CD4-positive, alpha-beta T cell treated with Interleukin-12 subunit alpha and Interleukin-12 subunit beta, for 1 hour (primary cell): ENCODE results near the gene OCIAD2.
"Not testable (repeated sequence)": the region's sequence is repeated elsewhere in the genome, so short reads cannot be mapped to it uniquely, and the experiment has no call there.

Experiments used
- DNase-seq: peaks from one replicate; pipeline ENCODE4 v3.0.0-alpha.2; 2020

OCIAD2 gene

DNA sequence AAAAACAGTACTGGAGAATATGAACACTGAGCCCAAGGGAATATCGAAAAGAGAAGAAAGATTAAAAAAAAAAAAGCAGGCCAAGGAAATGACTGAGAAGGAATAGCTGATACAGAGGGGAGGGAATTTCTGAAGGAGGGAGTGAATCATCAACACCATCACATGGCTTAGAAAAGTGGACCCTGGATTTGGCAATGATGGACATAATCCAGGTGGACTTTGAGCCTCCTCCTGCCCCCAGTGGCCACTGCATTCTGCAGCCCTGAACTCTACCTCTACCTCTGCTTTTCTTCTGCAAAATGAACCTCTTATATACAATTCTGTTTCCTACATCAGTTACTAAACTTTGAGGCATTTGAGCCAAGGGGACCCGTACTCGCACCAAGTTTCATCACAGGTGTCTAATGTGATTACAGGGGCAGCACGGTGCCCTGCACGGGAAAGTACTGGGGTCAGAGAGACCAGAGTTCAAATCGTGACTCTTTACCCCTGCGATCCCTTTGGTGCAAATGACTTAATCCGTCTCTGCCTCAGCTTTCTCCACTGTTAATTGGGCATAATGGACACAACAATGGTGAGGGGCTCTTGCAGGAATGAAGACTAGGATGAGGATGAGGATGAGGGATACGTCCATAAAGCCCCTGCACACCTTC lies 1.1 kb downstream of the OCIAD2 start:
- DNase-seq = no peak

DNA sequence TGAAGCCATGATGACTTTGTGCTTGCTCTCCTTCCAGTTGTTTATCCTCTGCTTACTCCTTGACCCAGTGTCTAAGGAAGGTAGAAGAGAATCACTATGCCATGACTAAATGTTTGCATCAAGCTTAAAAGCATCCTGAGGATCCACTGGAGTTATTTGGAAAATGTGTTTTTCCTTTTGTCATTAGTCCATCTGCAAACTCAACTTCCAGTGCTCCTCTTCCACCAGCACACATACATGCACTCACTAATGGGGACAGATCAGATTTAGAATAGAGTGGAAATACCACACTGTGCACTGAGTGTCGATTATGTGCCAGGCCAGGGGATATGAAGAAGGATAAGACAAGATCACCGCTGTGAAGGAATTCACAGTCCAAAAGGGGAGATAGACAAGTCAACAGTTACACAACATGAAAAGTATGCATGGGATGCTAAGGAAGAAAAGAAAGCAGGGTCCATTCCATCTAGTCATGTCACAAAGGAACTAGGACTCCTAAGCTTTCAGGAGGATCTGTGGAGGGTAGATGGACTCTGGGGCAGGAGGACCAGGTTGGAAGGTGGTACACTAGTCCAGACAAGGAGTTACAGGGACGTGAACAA lies 1.9 kb downstream of the OCIAD2 start:
- no peak for DNase-seq

DNA sequence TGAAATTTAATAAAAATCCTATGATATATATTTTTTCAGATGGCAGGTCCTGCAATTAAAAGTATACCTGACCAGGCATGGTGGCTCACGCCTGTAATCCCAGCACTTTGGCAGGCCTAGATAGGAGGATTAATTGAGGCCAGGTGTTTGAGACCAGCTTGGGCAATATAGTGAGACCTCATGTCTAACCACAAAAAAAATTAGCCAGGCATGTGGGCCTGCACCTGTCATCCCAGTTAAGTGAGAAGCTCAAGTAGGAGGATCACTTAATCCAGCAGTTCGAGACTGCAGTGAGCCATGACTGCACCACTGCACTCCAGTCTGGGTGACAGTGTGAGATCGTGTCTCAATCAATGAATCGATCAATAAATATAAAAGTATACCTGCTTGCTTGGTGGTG lies 2.5 kb downstream of the OCIAD2 start:
- no peak for DNase-seq

DNA sequence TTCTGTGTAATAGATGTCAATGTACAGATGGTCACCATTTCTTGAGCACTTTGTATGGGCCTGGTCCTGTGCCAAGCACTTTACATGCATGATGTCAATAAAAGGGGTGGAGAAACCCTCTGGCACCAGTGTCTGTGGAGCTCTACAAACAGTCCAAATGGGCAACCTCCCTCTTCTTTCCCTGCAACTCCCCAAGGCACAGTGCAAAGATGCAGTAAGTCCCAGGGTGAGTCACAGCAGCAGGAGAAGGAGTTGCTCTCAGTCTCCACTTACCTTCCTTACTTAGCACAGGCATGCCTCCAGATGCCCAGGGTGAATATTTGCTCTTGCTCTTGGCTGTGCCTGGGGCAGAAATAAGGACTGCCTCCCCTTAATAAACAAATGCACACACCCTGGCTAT lies 4.3 kb downstream of the OCIAD2 start:
- no peak for DNase-seq

DNA sequence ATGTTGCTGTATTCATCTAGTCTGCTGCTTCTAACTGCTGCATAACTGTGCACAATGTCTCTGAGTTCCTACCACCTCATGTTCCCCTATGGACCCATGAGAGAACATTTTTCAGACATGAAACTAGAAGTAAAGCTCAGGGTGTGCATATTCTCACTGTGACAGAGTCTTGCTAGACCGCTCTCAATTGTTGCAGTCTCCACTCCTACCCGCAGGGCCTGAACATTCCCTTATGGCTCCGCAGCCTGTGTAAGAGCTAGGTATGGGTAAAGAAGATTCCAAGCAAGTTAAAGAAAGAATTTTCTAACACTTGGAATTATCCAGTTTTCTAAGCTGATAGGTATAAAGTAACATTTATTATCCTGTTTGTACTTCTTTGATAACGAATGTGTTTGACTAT lies 5.4 kb downstream of the OCIAD2 start:
- DNase-seq = no peak

DNA sequence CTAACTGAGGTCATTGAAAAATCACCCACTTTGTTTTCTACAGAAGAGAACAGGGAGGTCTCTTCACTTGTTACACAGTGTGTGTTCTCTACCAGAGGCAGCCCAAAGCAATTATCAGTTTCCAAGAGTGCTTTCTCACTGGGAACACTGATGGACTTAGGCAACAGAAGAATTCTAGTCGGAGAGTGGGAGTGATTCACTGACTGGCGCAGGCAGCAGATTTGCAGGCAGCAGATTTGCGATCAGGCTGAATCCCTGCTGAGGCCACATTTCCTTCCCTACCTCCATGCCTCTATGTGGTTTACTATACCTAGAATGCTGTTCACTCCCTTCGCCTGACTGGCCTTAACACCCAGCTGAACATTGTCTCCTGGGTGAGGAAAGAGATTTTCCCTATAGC lies 6.6 kb downstream of the OCIAD2 start:
- DNase-seq = no peak

DNA sequence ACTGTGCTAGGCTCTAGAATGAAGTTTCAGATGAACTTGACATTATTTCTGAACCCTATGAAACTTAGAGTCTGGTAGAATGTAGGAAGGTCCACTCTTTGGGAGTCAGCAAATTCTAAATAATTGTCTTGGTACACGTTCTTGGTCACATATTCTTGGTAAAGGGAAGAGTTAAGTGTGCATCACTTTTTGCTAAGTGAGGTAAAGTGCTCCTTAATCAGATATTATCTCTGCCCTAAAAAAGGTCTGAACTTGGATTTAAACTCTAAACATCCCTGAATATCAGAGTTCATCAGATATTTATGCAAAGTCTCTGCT lies 7.2 kb downstream of the OCIAD2 start:
- DNase-seq = no peak

DNA sequence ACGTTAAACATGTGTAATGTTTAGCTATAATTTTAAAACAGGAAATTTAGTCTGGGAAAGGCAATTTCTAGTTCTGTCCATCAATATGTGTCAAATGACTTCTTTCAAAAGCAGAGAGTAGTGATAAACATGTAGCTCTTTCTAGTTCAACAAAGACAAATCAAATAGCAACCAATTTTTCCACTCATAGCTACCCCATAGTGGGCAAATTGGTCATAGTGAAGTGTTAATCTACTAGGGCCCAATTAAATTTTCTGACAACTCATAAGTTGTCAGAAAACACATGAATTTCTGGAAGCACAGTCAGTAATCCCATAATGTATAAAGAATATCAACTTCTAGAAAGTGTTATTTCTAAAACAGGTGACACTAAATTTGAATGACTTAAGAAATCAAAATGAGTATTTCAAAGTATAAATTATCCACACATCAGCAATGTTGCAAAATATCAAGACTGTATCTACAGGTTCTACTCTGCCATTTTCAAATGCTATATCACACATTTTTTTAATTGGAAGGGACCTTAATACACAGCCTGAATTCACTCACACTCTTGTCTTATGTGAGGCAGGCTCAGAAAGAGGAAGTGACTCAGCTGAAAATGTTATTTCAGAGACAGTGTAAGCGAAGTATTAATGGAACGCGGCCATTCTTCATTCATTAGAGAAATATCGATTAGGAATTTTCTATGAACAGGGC lies 7.7 kb downstream of the OCIAD2 start:
- DNase-seq = no peak

DNA sequence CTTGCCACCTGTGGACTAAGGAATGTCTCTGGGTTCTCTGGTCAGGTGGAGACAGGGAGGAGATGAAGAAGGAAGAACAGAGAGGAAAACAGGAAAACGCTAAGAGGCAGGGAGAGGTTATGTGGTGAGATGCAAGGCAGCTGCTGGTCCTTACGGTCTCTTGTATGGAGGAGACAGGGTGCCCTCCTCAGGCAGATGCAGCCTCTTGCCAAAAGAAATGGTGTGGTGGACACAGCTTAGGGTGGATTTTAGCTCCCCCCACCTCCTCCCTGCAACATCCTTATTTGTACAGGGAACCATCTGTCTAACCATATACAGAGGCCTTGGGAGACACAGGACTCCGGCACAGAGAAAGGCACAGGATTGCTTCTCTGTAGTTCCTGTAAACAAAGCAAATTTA lies 9.7 kb downstream of the OCIAD2 start:
- DNase-seq = no peak

DNA sequence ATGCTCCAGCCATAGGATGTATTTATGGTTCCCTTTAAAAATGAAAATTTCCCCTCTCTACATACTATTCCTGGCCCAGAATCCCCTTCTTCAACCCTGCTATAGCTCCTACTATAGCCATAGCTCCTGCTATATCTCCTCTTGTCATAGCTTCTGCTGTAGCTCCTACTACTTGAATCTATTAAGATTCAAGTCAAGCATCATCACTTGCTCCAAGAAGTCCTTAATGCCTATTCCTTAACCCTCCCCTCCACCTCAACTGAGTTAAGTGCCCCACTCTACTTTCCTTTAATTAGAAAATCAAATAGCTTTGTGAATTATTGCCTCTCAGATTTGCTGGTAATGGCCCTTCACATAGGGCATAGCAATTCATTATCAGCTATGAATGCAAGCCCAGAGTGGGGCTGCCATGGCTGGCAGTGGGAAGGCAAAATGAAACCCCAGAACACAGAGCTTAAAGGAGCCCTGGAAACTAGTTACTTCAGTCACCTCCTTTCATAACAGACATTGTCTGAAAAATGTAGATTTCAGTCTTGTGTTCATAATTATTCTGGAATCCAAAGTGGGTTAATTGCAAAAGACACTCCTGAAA lies 15.4 kb downstream of the OCIAD2 start:
- DNase-seq = no peak

DNA sequence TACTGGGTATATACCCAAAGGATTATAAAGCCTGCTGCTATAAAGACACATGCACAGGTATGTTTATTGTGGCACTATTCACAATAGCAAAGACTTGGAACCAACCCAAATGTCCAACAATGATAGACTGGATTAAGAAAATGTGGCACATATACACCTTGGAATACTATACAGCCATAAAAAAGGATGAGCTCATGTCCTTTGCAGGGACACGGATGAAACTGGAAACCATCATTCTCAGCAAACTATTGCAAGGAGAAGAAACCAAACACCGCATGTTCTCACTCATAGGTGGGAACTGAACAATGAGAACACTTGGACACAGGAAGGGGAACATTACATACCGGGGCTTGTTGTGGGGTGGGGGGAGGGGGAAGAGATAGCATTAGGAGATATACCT lies 16.8 kb downstream of the OCIAD2 start:
- DNase-seq = not testable (repeated sequence)

DNA sequence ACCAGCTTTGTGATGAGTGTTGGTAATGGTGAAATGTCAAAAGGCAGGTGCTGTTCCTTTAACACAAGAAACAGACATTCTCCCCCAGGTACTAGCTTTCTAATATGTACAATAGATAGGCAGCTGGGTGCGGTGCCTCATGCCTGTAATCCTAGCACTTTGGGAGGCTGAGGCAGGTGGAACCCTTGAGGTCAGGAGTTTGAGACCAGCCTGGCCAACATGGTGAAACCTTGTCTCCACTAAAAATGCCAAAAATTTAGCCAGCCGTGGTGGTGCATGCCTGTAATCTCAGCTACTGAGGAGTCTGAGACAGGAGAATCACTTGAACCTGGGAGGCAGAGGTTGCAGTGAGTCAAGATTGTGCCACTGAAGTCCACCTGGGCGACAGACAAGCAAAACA lies 24.9 kb downstream of the OCIAD2 start:
- not testable (repeated sequence) for DNase-seq

DNA sequence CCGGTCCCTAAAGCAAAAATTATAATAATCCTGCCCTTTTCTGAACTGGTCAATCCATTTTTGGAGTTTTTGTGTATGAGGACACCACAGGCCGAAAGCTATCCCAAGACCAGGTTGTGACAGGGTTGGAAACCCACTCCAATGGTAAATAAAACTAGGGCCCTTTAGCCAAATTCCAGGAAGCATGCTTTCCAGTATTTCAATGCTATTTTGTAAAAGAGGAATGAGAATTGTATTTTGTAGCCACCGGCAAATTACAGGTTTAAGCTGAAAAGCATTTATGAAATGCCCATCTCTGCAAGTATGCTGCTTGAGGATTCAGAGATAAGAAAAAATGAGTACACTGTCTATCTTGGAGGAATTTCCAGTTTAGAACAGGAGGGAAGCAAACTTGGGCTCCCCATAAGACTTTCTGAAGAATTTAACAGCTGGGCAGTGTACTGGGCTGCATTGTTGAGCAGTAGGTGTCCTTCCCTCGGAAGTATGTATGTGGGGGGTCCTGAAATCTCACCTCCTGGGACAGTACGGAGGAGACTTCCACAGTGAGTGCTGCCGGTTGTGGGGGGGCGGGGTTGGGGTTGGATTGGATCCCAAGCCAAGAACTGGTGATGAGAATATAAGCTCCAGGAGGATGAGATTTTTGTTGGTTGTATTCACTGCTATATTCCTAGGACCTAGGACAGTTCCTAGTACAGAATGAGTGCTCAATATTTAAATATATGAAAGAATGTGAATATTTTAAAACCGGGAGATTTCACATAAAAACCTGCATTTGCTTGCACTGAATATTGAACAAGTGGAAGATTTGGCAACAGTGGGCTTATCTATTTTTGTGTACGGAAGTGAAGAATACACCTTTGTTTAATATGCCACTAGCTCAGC lies 26.8 kb downstream of the OCIAD2 start:
- no peak for DNase-seq

DNA sequence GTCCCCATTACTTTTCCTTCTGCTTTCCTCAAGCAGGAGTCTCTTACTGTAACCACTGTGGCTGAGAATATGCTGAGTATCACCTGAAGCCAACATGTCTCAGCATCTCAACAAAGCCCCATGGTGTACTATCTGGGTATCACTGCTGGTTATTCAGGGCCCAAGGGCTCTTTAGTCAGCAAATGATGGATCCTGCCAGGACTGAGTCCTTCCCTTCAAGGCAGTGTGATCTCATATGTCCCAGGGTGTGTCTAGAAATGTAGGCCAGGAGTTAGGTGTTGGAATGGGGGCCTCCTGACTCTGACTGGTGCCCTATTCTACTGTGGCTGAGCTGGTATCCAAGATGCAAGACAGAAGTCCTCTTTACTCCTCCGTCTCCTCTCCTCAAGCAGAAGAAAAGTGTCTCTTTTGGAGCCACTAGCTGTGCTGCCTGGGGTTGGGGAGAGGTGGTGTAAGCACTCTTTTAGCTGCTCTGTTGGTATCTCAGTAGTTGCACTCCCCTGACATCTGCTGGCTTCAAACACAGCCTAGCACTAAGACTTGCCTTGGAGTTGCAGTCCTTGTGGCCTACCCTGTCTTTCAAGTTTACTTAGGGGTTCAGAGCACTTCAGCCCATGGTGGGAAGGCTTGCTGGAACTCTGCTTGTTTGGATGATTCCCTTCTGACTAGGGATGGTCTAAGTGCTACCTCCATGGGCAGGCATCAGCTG lies 28.6 kb downstream of the OCIAD2 start:
- no peak for DNase-seq

DNA sequence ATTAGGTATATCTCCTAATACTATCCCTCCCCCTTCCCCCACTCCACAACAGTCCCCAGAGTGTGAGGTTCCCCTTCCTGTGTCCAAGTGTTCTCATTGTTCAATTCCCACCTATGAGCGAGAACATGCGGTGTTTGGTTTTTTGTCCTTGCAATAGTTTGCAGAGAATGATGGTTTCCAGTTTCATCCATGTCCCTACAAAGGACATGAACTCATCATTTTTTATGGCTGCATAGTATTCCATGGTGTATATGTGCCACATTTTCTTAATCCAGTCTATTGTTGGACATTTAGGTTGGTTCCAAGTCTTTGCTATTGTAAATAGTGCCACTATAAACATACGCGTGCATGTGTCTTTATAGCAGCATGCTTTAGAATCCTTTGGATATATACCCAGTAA lies 41.9 kb downstream of the OCIAD2 start:
- DNase-seq = not testable (repeated sequence)

DNA sequence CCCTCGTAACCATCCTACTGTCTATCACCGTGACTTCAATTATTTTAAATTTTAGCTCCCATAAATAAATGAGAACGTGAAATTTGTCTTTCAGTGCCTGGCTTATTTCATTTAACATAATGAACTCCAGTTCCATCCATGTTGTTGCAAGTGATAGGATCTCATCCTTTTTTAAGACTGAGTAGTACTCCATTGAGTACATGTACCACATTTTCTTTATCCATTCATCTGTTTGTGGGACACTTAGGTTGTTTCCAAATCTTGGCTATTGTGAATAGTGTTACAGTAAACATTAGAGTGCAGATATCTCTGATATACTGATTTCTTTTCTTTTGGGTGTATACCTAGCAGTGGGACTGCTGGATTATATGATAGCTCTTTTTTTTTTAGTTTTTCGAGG lies 42.8 kb downstream of the OCIAD2 start:
- DNase-seq = no peak

DNA sequence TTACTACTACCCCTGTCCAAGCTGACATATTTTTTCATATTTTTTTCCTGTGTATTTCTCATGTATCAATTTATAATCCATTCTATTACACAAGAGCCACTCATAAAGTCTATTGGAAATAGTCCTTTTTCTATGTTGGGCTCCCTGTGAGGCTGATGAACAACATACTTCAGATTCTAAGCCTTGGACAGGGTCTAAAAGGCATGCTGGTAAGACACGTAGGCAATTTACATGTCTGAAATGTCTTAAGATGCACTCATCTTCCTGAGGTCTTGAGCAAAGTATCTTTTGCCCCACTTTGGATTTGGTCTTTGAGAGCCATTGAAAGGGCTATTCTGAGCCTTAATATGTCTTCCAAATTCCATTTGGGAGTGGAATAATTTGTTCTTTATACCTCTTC lies 43.9 kb downstream of the OCIAD2 start:
- no peak for DNase-seq

DNA sequence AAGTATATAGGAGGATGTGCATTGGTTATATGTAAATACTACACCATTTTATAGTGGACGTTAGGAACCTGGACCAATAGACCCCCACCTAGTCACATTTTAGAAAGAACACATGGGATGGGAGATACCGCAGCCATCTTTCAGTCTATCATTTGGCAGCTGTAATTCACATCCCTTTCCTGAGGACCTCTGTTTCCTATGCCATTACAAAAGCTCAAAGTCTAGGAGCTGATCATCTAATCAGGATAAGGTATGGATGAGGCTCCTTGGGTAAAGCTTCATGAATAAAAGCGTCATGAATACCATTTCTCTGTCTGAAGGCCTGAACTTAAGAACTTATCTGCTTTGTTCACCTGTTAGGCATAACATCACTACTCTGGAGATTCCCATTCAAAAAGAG lies 44.5 kb downstream of the OCIAD2 start:
- no peak for DNase-seq

DNA sequence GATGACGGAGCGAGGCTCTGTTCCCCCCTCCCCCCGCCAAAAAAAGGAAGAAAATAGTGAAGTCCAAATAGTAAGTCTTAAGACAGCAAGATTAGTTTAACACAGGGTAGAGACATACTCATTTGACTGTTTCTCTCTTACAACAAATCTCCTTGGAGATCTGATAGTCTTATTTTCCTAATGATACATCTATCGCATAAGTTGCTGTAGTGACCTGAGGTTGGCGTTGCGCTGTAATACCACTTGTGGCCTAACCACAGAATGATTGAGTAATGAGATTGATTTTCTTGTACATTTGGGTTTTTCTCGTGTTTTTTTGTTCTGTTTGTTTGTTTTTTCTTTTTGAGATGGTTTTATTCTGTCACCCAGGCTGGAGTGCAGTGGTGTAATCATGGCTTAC lies 48.4 kb downstream of the OCIAD2 start:
- DNase-seq = no peak

DNA sequence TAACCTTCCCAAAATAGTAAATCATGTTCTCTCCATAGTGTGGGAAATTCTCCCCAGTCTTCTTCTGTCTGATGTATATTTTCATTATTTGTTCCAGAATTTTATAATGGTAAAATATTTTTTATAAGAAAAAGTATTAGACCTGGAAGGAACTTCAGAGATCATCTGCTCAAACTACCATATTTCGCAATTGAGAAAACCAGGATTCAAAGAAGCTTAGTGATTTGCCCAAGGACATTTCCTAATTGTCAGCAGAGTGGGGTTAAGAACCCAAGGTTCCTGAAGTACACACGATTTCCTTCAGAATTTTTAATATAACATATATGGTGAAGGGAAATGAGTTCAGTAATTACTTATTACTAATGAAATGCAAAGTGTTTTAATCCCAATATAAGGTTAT lies 51.6 kb downstream of the OCIAD2 start:
- DNase-seq = no peak

DNA sequence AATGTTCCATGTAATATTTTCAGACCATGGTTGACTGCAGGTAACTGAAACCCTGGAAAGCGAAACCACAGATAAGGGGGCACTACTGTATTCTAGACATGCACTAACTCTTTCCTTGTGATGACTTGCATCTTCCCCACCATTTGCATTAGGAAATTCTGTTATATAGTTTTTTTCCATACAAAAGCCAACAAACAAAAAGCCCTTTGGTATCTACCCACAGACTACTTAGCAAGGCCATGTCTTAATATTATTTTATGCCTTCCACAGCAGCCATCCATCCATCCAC lies 52.2 kb downstream of the OCIAD2 start:
- DNase-seq = no peak

DNA sequence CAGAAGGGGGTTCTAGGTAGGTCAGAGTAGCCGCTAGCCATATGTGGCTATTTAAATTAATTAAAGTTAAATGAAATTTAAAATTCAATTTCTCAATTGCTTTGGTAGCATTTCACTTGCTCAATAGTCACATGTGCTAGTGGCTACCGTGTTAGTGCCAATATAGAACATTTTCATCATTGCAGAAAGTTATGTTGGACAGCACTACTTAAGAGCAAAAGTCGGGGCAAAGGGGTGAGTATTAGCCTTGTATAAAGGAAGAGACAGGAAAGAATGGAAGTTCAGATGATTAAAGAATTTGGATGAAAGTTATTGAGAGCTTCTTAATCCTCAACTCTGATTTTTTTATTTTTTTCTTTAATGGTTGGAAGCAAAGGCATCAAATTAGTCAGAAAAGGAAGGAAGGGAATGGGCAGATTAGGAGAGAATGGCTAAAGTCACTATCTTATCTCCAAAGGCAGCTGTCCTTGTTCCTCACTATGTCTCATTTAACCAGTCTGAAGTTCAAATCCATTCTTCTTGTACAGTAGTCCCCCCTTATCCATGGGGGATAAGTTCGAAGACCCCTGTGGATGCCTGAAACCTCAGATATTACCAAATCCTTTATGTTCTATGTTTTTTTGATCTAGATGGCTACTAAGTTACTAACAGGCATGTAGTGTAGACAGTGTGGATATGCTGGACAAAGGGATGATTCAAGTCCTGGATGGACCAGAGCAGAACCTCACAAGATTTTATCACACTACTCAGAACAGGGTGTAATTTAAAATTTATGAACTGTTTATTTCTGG lies 52.8 kb downstream of the OCIAD2 start:
- no peak for DNase-seq
